HG03558 (cell line): ENCODE measurements around the gene ADGRL3.

Source experiments
- ATAC-seq: cut with Tn5 transposase; IDR thresholded peaks from one replicate; pipeline ENCODE4 v1.9.1; 2021; ENCODE audit warnings: moderate number of reproducible peaks; ENCODE audit not compliant: unreplicated experiment; ENCODE audit errors: extremely low read depth

Gene ADGRL3

GRCh38 chr4:61528595-61528994 lies 328.5 kb downstream of the ADGRL3 start:
- no peak for ATAC-seq

DNA sequence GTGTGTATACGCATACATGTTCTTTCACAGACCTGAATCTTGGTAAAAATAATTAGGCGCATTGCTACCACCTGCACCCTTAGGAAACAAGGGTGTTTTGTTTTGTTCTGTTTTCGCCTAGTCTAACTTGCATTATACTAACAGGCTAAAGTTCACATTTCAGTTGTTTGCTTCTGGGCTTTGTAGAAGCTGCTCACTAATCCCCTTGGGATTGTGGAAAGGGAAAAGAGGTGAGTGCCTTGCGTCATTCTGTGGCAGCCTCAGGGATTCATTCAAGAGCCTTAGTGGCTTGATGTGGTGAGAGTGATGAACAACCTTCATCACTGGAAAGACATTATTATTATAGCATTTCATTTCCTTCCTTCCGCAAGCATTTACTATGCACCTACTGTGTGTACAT lies 331.1 kb downstream of the ADGRL3 start:
- no peak for ATAC-seq

- ATAC-seq, result no peak
These were observed 332.3 kb downstream of the ADGRL3 start for GRCh38 chr4:61532336-61533000.

- ATAC-seq, result no peak
These were observed 333.0 kb downstream of the ADGRL3 start for GRCh38 chr4:61533140-61533539.

- ATAC-seq, result no peak
These were observed 340.8 kb downstream of the ADGRL3 start for GRCh38 chr4:61540944-61541343.

DNA sequence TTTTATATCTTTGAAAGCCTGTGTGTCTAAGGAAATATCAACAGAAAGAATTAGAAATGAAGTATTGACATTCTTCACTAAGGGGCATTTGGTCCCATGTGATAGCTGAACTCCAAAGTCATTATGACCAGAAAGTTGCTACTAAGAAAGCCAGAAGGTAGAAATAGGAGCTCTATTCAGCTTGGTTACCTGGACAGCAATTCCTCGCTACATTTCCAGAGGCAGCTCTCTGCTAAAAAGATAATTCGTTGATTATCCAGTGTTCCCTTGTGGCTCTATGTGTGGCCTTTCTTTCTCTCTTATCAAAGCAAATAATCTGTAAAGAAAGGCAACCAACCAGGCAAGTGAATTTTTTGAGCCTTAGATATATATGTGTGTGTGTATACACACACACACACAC lies 341.3 kb downstream of the ADGRL3 start:
- no peak for ATAC-seq

DNA sequence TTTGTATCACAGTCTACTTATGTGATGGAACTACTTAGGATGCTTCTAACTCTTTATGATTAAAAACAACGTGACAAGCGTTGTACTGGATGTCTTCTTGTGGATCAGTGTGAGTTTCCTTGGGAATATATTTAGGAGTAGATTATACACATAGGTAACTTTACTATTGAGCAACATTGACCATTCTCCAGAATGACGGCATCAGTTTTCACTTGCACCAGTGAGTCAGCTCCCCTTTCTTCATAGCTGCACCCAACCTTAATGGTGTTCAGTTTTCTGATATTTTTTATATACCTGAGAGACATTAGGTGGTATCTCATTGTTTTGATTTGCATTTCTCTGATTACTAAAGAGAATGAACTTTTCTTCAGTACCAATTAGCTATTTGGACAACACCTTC lies 343.9 kb downstream of the ADGRL3 start:
- ATAC-seq, result no peak

DNA sequence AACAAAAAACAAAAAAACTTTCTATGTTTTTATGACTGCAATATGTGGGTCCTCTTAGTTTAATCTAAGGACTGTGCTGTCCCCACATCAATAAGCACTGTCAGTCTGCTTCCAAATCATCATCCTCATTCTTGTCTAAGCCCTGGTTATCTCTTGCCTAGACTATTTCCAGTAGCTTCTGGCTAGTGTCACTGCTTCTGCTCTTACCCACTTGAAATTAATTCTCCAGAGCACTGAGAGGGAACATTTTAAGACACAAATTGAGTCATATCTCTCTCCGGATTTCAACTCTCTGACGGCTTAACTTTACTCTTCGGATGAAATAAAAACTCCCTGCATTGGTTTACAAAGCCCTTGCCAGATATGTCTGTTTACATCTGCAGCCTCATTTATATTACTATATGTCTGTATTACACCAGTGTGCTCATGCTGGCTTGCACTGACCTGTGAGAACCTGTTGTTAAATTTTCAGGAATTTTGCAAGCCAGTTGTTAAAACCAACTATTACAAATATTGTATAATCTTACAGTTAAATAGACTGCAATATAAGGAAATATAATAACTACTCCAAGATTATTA lies 345.9 kb downstream of the ADGRL3 start:
- no peak for ATAC-seq

DNA sequence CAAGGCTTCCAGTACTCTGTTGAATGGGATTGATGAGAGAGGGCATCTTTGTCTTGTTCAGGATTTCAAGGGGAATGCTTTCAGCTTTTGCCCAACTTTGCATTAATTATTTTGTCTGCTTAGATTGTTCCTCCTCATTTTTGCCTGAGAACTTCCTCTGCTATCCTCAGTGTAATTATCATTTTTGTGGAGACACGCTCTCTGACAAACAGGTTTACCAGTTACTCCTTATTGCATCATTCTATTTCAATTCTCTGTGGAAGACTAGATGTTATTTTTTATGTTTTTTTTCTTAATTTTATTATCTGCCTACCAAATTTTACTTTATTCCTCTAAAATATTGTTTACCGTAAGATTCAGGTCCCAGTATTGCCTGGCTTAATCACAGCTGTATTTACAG lies 349.2 kb downstream of the ADGRL3 start:
- no peak for ATAC-seq

DNA sequence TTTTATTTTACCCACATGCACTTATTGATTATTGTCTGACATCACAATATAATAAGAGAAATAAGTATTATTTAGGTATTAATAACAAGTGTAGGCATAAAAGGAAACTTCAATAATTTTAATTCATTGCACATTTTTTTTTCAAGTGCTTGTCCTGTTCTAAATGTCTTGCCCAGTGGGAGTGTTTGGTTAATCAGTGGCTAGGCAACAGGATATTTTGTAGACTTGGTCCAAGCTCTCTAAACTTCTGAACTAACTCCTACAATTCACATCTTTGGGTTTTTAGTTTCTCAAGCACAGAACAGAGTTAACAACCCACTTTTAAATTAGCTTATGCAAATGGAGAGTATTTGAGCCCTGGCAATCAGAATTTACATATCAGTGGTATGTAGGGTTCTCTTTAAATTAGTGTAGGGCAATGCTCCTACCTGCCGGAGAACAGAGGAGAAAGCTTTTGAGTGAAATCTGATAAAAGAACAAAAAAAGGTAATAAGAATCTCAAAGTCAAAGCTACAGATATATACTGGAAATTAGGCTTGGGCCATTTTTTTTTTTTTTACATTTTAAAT lies 353.5 kb downstream of the ADGRL3 start:
- ATAC-seq, result no peak

DNA sequence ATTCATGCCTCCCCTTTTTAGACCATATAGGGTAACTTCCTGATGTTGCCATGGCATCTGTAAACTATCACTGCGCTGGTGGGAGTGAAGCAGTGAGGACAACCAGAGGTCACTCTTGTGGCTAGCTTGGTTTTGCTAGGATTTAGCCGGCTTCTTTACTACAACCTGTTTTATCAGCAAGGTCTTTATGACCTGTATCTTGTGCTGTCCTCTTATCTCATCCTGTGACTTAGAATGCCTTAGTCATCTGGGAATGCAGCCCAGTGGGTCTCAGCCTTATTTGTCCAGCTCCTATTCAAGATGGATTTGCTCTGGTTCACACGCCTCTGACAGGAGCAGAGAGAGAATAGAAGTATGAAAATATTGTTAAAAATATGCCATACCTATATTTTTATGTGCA lies 355.7 kb downstream of the ADGRL3 start:
- ATAC-seq, result no peak

DNA sequence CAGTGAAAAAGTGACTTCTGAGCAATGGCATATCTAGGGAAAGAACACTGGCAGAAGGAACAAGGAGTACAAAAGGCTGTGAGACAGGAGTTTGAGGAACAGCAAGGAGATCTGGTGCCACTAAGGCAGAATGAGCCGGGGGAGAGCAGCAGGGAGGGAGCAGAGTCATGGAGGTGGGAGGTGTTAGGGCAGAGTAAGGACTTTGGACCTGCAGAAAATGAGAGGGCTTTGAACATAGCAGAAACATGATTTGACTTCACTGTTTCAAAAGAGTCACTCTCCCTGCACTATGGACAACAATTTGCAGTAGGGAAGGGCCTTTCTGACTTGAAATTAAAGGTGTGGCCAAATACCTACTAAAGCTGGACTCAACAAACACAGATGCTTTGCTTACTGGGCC lies 356.2 kb downstream of the ADGRL3 start:
- no peak for ATAC-seq

DNA sequence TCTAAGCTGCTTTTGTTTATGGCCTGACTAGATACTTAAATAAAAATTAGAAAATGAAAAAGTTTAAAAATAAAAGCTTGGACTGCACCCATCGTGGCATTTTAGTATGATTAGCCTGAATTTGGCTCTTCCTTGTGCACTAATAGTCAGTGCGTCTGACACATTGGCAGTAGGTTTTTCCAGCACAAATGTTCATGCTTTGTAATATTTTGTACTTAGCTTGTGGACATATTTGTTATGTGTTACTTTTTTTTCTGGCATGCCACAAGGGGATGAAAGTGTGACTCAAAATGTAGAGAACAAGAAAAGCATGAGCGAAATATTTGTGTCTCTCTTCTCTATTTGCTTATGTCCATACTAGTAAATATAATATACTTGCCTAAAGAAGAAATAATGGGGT lies 359.3 kb downstream of the ADGRL3 start:
- ATAC-seq, result no peak

GRCh38 chr4:61561028-61561427 lies 360.9 kb downstream of the ADGRL3 start:
- no peak for ATAC-seq

DNA sequence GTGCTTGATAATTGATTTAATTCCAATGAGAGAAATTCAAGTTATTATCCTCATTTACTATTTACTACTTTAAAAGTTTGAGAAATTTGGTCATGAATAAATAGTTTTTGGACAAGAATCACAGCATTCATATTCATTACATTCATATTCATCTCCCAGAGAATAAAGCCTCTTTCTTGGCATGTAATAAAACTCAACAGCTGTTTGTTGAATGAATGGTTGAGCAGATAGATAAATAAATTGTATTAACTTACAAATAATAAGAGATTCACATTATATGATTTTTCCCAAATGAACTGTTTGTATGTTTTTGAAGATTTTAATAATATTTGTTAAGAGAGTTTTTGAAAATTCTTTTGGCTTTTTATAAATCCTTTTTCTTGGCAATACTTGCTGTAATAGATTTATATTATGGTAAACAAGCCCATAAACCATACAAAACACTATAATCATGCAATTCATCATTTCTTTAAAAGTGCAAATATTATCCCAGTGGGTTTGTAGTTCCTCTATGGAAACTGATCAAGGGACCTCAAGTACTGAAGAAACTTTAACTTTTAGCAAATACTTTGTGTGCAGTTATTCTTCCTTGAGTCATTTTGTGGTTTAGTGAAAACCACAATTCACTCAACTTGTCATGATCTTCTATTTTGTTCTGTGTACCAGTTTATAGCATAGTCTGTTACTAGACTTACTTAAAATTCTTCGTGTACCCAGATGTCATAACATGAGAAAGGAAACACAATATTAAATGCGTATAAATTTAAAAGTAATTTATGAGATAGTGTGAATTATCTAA lies 371.8 kb downstream of the ADGRL3 start:
- no peak for ATAC-seq

- no peak for ATAC-seq
These were observed 375.7 kb downstream of the ADGRL3 start for GRCh38 chr4:61575796-61576195.

DNA sequence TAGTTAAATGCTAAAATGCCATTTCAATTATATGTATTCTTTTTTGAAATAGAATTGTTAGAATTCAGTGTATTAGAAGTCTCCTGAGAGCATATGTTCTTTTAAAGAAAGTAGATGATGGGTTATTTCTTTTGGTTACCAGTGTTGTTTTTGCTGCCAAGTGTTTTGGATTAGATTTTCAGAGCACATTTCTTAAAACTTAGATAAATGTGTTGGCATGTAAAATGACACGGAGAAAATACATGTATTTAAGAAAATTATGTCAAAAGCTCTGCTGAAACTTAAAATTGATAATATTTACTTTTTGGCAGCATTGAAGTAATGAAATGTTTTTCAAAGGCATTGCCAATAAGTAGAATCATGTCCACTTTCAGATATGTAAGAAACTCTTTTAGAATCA lies 379.7 kb downstream of the ADGRL3 start:
- no peak for ATAC-seq

DNA sequence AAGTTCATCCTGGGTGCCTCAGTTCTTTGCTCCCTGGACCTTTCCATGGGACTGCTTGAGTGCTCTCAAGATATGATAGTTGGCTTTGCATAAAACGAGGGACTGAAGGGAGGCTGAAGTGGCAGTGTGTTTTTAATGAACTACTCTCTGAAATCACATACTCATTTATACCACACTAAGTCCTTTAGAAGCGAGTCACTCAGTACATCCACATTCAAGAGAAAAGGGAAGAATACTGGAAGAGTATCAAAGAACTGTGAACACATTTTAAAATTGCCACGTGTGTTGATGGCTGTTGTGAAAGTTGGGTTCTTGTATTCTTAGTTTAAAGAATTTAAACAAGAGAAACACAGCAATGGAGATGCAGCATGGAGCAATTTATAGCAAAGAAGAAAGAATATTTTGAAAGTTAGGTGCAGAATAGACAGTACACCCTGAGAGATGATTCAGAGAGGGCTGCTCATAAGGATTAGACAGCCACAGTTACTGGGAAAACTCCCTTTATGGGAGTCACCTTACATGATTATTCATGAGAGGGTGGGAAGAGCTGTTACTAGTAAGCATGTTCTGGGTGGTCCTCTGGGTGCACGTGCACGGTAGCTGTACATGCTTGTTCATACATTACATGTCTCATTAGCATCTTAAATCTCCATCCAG lies 380.7 kb downstream of the ADGRL3 start:
- no peak for ATAC-seq

DNA sequence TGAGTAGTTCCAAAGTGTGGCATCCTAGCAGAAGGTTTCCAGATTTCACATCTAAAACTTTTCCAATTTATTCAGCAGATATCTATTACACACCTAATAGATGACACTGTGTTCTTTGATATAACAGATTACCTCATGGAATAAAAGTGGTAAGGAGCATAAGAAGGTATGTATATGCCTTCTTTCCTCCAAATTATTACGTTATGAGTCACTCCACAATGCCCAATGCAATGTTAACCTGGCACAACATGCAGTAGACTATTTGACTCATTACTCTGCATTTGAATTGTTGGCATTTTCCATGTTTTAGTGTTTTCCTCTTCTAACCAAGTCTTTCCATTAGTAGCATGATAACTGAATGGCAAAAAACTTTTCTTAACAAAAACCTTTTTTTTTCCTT lies 383.6 kb downstream of the ADGRL3 start:
- ATAC-seq, result no peak

DNA sequence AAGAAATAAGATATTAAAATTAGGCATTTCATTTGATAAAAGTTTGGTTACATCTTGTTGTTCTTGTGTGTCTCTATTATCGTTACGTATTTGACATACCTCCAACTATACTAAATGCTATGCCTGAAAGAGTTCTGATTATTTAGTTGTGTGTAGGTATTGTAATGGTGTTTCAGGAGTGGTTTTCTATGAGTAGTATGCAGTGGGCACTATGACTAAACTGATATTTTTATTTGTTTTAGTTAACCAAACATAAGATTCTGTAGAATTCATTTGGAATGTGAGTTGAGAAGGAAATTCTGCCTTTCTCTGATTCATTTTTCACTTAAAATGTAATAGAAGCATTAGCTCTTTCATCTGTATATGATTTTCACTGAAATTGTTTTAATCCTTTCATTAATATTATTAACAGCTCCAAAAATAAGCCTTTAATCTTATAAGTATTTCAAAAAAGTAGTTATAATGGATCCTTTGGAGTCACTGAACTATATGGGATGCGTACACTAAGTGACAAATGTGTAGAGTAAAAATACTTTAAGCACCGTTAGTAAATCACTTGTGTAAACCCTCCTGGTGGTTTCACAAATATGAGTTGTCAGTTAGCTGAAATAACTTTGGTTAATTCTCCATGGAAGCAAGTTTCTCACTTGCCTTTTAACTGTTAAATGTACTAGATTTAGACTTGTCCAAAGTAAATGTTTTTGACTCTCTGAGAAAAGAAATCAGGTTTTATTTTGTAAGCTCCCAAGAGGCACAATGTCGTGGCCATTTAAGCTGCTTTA lies 388.7 kb downstream of the ADGRL3 start:
- ATAC-seq, result no peak
